Measurements from ENCODE around the gene SMYD4.
"Not testable (repeated sequence)": the region's sequence is repeated elsewhere in the genome, so short reads cannot be mapped to it uniquely, and the experiment has no call there.

SMYD4 gene

GRCh38 chr17:1829592-1830257, at the start of gene SMYD4, which contains the start of gene RPA1:
TSS of gene SMYD4 (minus strand) at chr17:1829902. CDS start at chr17:1827994, 1,908 bp downstream.
TSS of gene RPA1 (plus strand) at chr17:1830005. CDS start at chr17:1830094, 89 bp downstream.
- Histone ChIP-seq H3K9ac (ENCODE audit: low read depth, low read length) (peak within 1 kb of the TSS; percentile 74), H3K9me3 (ENCODE audit: control insufficient read depth, insufficient read depth, low read length) (no peaks in the 10 kb centered on the region), H3K36me3 (ENCODE audit: insufficient read depth, low read length) (no peaks in the 10 kb centered on the region; the same call in 1 of the 2 replicates), H3K4me1 (ENCODE audit: insufficient read depth, low read length) (no peaks in the 10 kb centered on the region)

- Histone ChIP-seq H3K9ac (ENCODE audit: low read depth, low read length) (no peak overlapping the region), H3K36me3 (ENCODE audit: insufficient read depth, low read length) (peaks cover 27% of the 10 kb centered on the region), H3K9me3 (ENCODE audit: control insufficient read depth, insufficient read depth, low read length) (no peaks in the 10 kb centered on the region), H3K4me1 (ENCODE audit: insufficient read depth, low read length) (no peaks in the 10 kb centered on the region)
These were observed 48.9 kb upstream of the SMYD4 start for GRCh38 chr17:1878419-1879121.

DNA sequence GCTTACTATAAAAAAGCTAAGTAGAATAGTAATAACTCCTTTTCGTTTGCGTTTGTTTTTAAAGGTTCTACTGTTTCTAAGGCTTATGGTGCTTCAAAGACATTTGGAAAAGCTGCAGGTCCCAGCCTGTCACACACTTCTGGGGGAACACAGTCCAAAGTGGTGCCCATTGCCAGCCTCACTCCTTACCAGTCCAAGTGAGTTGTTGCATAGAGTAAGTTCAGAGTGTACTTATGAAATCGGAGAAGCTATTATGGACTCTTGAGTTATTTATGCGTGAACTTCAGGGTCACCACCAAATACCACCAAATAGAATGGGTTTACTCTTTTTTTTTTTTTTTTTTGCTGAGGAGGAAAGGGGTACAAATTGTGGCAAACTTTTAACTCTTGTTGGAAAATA, 45.9 kb upstream of the SMYD4 start:
- Histone ChIP-seq H3K4me1 (ENCODE audit: insufficient read depth, low read length) (no peaks in the 10 kb centered on the region), H3K36me3 (ENCODE audit: insufficient read depth, low read length) (peaks cover 22% of the 10 kb centered on the region), H3K9ac (ENCODE audit: low read depth, low read length) (no peak overlapping the region), H3K9me3 (ENCODE audit: control insufficient read depth, insufficient read depth, low read length) (no peaks in the 10 kb centered on the region)

GRCh38 chr17:1873418-1873817, 43.7 kb upstream of the SMYD4 start:
- Histone ChIP-seq H3K36me3 (ENCODE audit: insufficient read depth, low read length) (peaks cover 16% of the 10 kb centered on the region), H3K9me3 (ENCODE audit: control insufficient read depth, insufficient read depth, low read length) (no peaks in the 10 kb centered on the region), H3K9ac (ENCODE audit: low read depth, low read length) (no peak overlapping the region), H3K4me1 (ENCODE audit: insufficient read depth, low read length) (no peaks in the 10 kb centered on the region)

DNA sequence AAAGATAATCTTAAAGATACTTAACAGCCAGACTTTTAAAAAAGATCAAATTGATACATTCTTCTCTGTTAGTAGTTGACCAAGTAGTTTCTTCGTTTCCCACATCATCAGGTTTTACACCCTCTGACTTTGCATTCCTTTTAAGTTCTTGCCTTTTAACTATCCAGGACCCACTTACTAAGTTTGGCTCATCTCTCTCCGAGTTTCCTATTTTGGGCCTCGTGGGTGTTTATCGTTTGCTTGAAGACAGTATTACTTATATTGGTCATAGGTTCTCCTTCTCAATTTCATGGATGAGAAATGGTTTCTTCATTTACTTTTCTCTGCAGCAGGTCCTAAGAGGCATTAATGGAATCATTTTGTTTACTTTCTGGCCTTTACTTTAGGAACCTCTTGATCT, 43.3 kb upstream of the SMYD4 start:
- Histone ChIP-seq H3K9ac (ENCODE audit: low read depth, low read length) (no peak overlapping the region), H3K4me1 (ENCODE audit: insufficient read depth, low read length) (no peaks in the 10 kb centered on the region), H3K36me3 (ENCODE audit: insufficient read depth, low read length) (peaks cover 16% of the 10 kb centered on the region), H3K9me3 (ENCODE audit: control insufficient read depth, insufficient read depth, low read length) (no peaks in the 10 kb centered on the region)

DNA sequence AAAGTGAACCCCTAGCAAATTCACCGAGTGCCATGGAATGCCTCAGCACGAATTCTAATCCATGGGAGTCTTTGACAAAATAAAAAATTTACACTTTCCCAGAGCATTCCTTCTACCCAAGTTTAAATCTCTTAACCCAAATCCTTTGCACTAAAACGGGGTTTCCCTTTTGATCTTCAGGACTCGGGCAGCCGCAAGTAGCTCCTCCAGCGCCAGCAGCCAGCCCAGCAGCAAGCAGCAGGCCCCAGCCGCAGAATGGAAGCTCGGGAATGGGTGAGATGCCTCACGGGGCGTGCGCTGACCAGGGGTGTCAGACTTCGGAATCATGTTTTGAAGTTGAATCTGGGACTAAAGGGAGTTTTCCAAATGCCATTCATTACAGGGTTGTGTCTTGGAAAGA, 42.6 kb upstream of the SMYD4 start:
- Histone ChIP-seq H3K36me3 (ENCODE audit: insufficient read depth, low read length) (peaks cover 10% of the 10 kb centered on the region), H3K9me3 (ENCODE audit: control insufficient read depth, insufficient read depth, low read length) (no peaks in the 10 kb centered on the region), H3K9ac (ENCODE audit: low read depth, low read length) (no peak overlapping the region), H3K4me1 (ENCODE audit: insufficient read depth, low read length) (no peaks in the 10 kb centered on the region)

GRCh38 chr17:1871756-1872155, 42.1 kb upstream of the SMYD4 start:
- Histone ChIP-seq H3K9ac (ENCODE audit: low read depth, low read length) (no peak overlapping the region), H3K9me3 (ENCODE audit: control insufficient read depth, insufficient read depth, low read length) (no peaks in the 10 kb centered on the region), H3K36me3 (ENCODE audit: insufficient read depth, low read length) (peaks cover 5% of the 10 kb centered on the region; the same call in 1 of the 2 replicates), H3K4me1 (ENCODE audit: insufficient read depth, low read length) (no peaks in the 10 kb centered on the region)

DNA sequence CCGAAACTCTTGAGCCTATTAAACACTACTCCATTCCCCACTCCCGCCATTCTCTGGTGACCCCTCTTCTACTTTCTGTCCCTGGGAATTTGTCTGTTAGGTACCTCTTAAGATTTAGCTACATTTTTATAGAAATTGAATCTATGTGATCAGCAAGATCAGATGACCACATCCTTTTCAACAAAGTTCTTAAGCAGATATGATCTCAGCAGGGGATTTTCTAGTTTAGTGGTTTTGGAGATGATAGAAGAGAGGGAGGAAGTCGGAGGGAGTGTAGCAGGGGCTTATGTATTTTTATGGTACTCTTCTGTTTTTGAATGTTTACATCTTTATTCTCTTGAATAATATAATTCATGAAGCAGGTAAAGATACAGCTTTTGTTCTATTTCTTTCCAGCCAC, 40.9 kb upstream of the SMYD4 start:
- no peaks in the 10 kb centered on the region for H3K9me3 ChIP-seq (ENCODE audit: control insufficient read depth, insufficient read depth, low read length)
- no peaks in the 10 kb centered on the region for H3K4me1 ChIP-seq (ENCODE audit: insufficient read depth, low read length)
- H3K36me3 ChIP-seq (ENCODE audit: insufficient read depth, low read length) = peaks cover 5% of the 10 kb centered on the region; the same call in 1 of the 2 replicates
- H3K9ac ChIP-seq (ENCODE audit: low read depth, low read length) = no peak overlapping the region

DNA sequence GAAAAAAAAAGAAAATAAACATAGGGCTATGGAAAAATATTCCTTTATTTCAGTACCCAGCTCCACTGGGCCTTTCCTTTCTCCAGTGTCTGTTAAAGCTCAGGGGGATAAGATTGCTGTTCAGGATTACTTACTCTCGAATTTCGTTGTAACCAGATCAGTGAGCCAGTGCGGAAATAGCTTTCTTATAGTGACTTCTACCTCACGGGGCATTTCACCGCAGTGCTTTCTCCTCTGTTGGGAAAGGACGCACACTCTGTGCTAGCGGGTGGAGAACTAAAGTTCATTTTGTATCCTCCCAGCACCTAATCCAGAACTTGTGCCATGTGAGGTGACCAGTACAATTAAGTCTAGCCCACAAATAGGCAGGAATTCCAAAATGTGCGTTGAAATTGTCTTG, 38.4 kb upstream of the SMYD4 start:
- H3K36me3 ChIP-seq (ENCODE audit: insufficient read depth, low read length) = no peaks in the 10 kb centered on the region
- H3K4me1 ChIP-seq (ENCODE audit: insufficient read depth, low read length) = no peaks in the 10 kb centered on the region
- H3K9ac ChIP-seq (ENCODE audit: low read depth, low read length) = no peak overlapping the region
- no peaks in the 10 kb centered on the region for H3K9me3 ChIP-seq (ENCODE audit: control insufficient read depth, insufficient read depth, low read length)

DNA sequence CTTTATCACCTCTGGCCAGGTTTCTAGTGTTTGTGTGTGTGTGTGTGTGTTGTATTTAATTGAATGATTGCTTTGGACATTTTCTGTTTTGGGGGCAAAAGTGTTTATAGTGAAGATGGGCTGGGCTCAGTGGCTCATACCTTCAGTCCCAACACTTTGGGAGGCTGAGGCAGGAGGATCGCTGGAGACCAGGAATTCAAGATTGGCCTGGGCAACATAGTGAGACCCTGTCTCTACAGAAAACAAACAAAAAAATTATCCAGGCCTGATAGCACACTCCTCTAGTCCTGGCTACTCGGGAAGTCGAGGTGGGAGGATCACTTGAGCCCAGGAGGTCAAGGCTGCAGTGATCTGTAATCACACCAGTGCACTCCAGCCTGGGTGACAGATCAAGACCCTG, 37.6 kb upstream of the SMYD4 start:
- H3K4me1 ChIP-seq (ENCODE audit: insufficient read depth, low read length) = no peaks in the 10 kb centered on the region
- H3K9ac ChIP-seq (ENCODE audit: low read depth, low read length) = no peak overlapping the region
- no peaks in the 10 kb centered on the region for H3K36me3 ChIP-seq (ENCODE audit: insufficient read depth, low read length)
- no peaks in the 10 kb centered on the region for H3K9me3 ChIP-seq (ENCODE audit: control insufficient read depth, insufficient read depth, low read length)

DNA sequence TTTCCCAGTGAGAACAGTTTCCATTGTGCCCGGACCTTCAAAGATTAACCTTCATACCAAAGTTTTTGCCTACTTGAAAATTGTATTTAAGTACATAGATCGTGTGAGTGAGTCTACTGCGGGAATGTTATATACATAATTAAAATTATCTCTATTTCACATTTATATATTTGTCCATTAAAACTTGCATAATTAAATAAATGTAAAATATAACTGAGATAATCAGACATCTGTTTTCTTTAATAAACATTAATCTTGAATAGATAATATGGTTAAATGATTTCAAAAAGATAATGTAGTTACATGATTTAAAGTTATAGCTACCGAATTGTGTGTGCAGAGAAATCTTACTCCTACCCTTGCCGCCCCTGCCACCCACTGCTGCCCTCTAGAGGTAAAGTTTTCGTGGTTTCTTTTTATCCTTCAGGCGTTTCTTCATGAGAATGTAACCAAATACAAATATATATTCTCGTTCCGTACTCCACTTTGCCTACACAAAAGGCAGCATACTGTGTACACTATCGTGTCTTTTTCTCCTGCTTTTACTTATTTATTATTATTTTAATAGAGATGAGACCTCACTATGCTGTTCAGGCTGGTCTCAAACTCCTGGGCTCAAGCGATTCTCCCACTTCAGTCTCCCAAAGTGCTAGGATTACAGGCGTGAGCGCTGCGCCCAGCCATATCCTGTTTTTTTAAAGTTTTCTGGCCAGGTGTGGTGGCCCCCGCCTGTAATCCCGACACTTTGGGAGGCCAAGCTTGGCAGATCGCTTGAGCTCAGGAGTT, 35.7 kb upstream of the SMYD4 start:
- no peak overlapping the region for H3K9ac ChIP-seq (ENCODE audit: low read depth, low read length)
- no peaks in the 10 kb centered on the region for H3K9me3 ChIP-seq (ENCODE audit: control insufficient read depth, insufficient read depth, low read length)
- H3K36me3 ChIP-seq (ENCODE audit: insufficient read depth, low read length) = no peaks in the 10 kb centered on the region
- no peaks in the 10 kb centered on the region for H3K4me1 ChIP-seq (ENCODE audit: insufficient read depth, low read length)

DNA sequence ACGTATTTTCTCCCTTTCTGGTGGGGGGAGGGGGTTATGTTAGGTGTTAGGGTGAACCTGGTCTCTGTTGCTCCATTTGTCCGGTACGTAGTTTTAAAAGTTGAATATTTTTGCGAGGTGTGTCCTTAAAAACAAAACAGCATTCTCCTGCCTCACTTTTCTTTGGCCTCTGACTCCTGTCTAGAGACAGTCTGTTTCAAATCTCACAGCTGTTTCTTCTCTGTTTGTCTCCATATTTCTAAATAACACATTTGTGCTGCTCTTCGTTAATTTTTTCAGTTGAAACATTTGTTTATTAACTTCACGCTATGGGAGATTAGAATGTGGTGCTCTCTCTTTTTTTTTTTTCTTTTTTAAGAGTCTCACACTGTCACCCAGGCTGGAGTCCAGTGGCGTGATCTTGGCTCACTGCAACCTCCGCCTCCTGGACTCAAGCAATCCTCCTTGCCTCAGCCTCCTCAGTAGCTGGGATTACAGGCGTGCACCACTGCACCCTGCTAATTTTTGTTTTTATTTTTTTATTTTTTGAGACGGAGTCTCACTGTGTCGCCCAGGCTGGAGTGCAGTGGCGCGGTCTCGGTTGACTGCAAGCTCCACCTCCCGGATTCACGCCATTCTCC, 31.8 kb upstream of the SMYD4 start:
- H3K9me3 ChIP-seq (ENCODE audit: control insufficient read depth, insufficient read depth, low read length) = no peaks in the 10 kb centered on the region
- H3K9ac ChIP-seq (ENCODE audit: low read depth, low read length) = no peak overlapping the region
- H3K4me1 ChIP-seq (ENCODE audit: insufficient read depth, low read length) = no peaks in the 10 kb centered on the region
- H3K36me3 ChIP-seq (ENCODE audit: insufficient read depth, low read length) = no peaks in the 10 kb centered on the region

GRCh38 chr17:1860978-1861377, 31.3 kb upstream of the SMYD4 start:
- Histone ChIP-seq H3K36me3 (ENCODE audit: insufficient read depth, low read length) (no peaks in the 10 kb centered on the region), H3K9me3 (ENCODE audit: control insufficient read depth, insufficient read depth, low read length) (no peaks in the 10 kb centered on the region), H3K9ac (ENCODE audit: low read depth, low read length) (no peak overlapping the region), H3K4me1 (ENCODE audit: insufficient read depth, low read length) (no peaks in the 10 kb centered on the region)

DNA sequence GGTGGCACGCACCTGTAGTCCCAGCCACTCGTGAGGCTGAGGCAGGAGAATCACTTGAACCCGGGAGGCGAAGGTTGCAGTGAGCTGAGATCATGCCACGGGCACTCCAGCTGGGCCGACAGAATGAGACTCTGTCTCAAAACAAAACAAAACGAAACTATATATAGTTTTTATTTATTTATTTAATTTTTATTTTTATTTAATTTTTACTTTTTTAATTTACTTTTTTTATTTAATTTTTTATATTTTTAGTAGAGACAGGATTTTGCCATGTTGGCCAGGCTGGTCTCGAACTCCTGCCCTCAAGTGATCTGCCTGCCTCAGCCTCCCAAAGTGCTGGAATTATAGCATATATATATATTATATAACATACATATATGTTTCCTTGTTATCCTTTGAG, 26.8 kb upstream of the SMYD4 start:
- not testable (repeated sequence) for H3K9me3 ChIP-seq (ENCODE audit: control insufficient read depth, insufficient read depth, low read length); H3K9ac ChIP-seq (ENCODE audit: low read depth, low read length); H3K4me1 ChIP-seq (ENCODE audit: insufficient read depth, low read length)
- H3K36me3 ChIP-seq (ENCODE audit: insufficient read depth, low read length) = peaks cover 15% of the 10 kb centered on the region
